Common myeloid progenitor, CD34-positive (primary cell): ENCODE measurements around the gene ZNF185.
A peak's percentile ranks its signal among the peaks of the same experiment; 100 is the strongest.

Experiments used
- CTCF ChIA-PET: fragments of 350-600 bp; sonication (Branson Sonifier 250); formaldehyde crosslinking; loops from one replicate; lab custom pipeline; 2021; ENCODE audit warnings: antibody characterized with exemption; lab: Charles Lee
- POLR2A ChIA-PET: fragments of 350-600 bp; sonication (Branson Sonifier 250); formaldehyde crosslinking; loops from one replicate; lab custom pipeline; 2021; ENCODE audit warnings: antibody characterized with exemption; lab: Charles Lee
- DNase-seq, 3 donors: peaks; one replicate each; pipeline versions ENCODE4 v3.0.0 to v3.0.0-alpha.2; 2013
- H3K27ac ChIP-seq, 2 experiments: 1 replicate in 1 of 2; 2 replicates in 1 of 2; pipeline ENCODE4 v1.7.0; 2013; ENCODE audit warnings: inconsistent platforms in 2 of 2, low read length in 2 of 2, mild to moderate bottlenecking in 2 of 2, low read depth in 1 of 2, moderate library complexity in 1 of 2; ENCODE audit not compliant: severe bottlenecking in 2 of 2, insufficient read depth in 1 of 2, poor library complexity in 1 of 2
- H3K27me3 ChIP-seq, 5 experiments: replicated peaks in 2 of 5; 1 replicate in 3 of 5; 2 replicates in 2 of 5; pipeline versions ENCODE4 v1.6.1 to v1.7.0; 2013; ENCODE audit warnings: low read length in 4 of 5, mild to moderate bottlenecking in 2 of 5, moderate library complexity in 2 of 5, inconsistent platforms in 1 of 5; ENCODE audit not compliant: insufficient read depth in 5 of 5, control insufficient read depth in 4 of 5
- H3K36me3 ChIP-seq, 4 experiments: 1 replicate in 2 of 4; 2 replicates in 2 of 4; pipeline versions ENCODE4 v1.6.1 to v1.7.0; 2013; ENCODE audit warnings: low read length in 3 of 4, control low read depth in 1 of 4, mild to moderate bottlenecking in 1 of 4; ENCODE audit not compliant: control insufficient read depth in 4 of 4, insufficient read depth in 4 of 4
- H3K4me1 ChIP-seq, 4 experiments: 1 replicate in 3 of 4; 2 replicates in 1 of 4; pipeline versions ENCODE4 v1.6.1 to v1.7.1; 2013; ENCODE audit warnings: low read length in 3 of 4, mild to moderate bottlenecking in 3 of 4, control low read depth in 1 of 4, inconsistent platforms in 1 of 4, moderate library complexity in 1 of 4; ENCODE audit not compliant: control insufficient read depth in 4 of 4, insufficient read depth in 4 of 4; ENCODE audit errors: control extremely low read depth in 1 of 4
- H3K4me3 ChIP-seq, 7 experiments: 1 replicate in 4 of 7; 2 replicates in 3 of 7; pipeline versions ENCODE4 v1.5.1 to v1.7.0; 2013; ENCODE audit warnings: mild to moderate bottlenecking in 7 of 7, low read length in 6 of 7, moderate library complexity in 6 of 7, inconsistent platforms in 2 of 7, low read depth in 2 of 7, control low read depth in 1 of 7; ENCODE audit not compliant: insufficient read depth in 4 of 7, control insufficient read depth in 1 of 7; ENCODE audit errors: extremely low read depth in 1 of 7
- H3K9me3 ChIP-seq, 5 experiments: 1 replicate in 4 of 5; 2 replicates in 1 of 5; pipeline versions ENCODE4 v1.6.1 to v1.7.1; 2013; ENCODE audit warnings: low read length in 4 of 5, mild to moderate bottlenecking in 2 of 5, inconsistent platforms in 1 of 5, low read depth in 1 of 5, moderate library complexity in 1 of 5; ENCODE audit not compliant: control insufficient read depth in 4 of 5, insufficient read depth in 2 of 5; ENCODE audit errors: control extremely low read depth in 1 of 5
- WGBS: methylation state at CpG from one replicate; pipeline ENCODE4 v1.1.5; 2013; ENCODE audit not compliant: insufficient coverage; 5-methylcytosine and 5-hydroxymethylcytosine counted together

Gene ZNF185

DNA sequence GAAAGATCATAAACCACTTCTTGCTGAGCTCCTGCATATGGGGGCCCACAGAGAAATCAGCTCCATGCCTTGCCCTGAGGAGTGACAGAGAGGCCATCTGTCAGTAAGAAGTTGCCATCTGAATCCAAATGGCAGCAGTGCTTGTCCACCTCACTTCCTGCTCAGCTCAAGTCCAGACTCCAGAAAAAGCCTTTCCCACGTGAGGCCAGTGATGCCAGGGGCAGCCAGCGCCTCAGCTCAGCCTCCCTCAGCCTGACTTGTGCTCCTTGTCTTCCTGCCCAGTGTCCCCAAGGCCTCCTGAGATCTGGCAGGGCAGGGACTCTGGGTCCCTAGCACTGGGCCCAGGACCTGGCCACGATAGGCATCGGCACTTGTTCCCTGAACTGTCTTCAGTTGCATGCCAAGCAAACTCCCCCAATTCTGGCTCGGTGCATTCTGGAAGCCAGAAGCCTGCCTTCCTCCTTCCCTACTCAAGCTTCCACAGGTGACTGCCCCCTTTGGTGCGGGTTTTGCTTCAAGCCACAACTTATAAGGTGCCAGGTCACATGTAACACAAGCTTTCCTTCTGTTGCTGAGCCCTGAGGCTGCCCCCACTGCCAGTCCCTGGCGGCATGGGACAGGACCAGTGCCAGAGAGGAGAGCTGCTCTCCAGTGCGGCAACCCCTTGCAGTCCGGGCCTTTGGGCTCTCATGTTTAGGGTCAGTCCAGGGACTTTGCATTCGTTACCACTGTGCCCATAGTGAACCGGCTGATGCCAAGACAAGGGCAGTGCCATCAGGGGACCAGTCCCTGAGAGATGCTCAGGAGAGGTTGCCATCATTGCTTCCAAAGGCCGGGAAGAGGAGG is 2.2 kb downstream of the ZNF185 start:
- Histone ChIP-seq H3K9me3 (no peaks in the 10 kb centered on the region), H3K36me3 (no peaks in the 10 kb centered on the region), H3K27ac (no peak overlapping the region), H3K4me3 (no peak overlapping the region), H3K27me3 (peaks cover 0 to 27% (median 2%) of the 10 kb centered on the region in 5 experiments), H3K4me1 (peaks cover 0 to 4% (median 2%) of the 10 kb centered on the region in 4 experiments)
- DNase-seq, result no peak
- 85% methylated on average over 11 of the region's 12 CpGs for WGBS
- CTCF ChIA-PET, result interaction anchor here (1.3 to 2.0 kb wide), 3 partner anchors 15 to 26 kb away, joined by 4 to 6 read pairs (median 5); no protein-coding TSS in a partner anchor
- POLR2A ChIA-PET, result no interaction called here

DNA sequence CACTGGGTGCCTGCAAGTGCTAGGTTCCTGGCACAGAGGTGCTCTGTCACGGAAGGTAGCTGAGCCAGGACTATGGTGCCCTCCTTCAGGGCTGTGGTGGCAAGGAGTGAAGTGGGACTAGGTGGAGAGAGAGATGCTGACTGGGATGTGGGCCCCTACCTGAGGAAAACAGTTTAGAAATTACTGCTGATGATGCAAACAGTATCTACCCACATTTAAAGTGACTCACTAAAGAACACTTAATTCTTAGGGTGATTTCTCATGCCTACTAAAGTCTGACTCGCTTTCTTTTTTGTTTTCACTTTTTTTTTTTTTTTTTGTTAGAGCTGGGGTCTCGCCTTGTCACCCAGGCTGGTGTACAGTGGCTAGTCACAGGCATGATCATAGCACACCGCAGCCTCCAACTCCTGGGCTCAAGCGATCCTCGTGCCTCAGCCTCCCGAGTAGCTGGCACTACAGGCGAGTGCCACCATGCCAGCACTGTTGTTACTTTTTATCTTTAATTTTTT is 3.1 kb downstream of the ZNF185 start:
- H3K4me1 ChIP-seq, result peaks cover 0 to 4% (median 2%) of the 10 kb centered on the region in 4 experiments
- 100% methylated on average over 3 of the region's 8 CpGs for WGBS
- no peak for DNase-seq
- no peaks in the 10 kb centered on the region for H3K9me3 ChIP-seq
- POLR2A ChIA-PET, result no interaction called here
- no peak overlapping the region for H3K4me3 ChIP-seq
- peaks cover 0 to 26% (median 2%) of the 10 kb centered on the region in 5 experiments for H3K27me3 ChIP-seq
- no peak overlapping the region for H3K27ac ChIP-seq
- no peaks in the 10 kb centered on the region for H3K36me3 ChIP-seq
- CTCF ChIA-PET, result interaction anchor here (0.6 to 6.8 kb wide), 2 partner anchors 13 to 23 kb away, joined by 3 to 44 read pairs; no protein-coding TSS in a partner anchor

DNA sequence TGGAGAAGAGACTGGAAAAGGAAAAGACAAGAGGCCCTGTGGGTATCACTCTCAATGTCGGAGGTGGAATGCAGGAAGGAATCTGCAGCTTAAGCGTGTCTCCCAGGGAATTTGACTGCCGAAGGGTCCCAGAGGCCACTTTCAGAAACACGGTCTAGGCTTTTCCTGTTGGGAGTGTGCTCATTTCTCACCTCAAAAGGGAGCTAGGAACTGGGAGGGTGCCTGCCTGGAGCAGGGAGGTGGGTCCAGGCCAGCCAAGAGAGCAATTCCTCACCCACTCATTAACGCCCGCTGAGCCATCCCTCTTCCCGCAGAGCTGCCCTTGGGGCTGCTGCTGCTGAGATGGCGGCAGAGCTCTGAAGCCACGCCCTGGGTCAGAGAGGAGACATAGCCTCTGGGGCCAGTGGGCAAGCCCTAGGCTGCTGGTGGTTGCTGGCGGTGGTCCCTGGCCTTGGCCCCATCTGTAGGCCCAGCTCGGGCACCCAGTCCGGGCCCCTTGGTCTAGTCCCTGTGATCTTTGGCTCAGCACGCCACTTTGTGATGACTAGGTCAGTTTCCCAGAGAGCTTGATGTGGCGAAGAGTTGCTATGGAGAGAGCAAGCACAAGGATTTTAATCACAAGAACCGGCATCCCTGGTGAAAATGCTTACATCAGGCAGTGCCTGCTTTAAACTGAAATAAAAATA is 4.1 kb downstream of the ZNF185 start:
- DNase-seq, result no peak
- no peak overlapping the region for H3K27ac ChIP-seq
- POLR2A ChIA-PET, result no interaction called here
- peaks cover 0 to 24% (median 2%) of the 10 kb centered on the region in 5 experiments for H3K27me3 ChIP-seq
- H3K36me3 ChIP-seq, result no peaks in the 10 kb centered on the region
- peaks cover 0 to 11% (median 2%) of the 10 kb centered on the region in 4 experiments for H3K4me1 ChIP-seq
- CTCF ChIA-PET, result interaction anchor here (6.8 kb wide), 1 partner anchor 12 kb away, joined by 44 read pairs; no protein-coding TSS in a partner anchor
- no peaks in the 10 kb centered on the region for H3K9me3 ChIP-seq
- 92% methylated on average over 13 of the region's 15 CpGs for WGBS
- H3K4me3 ChIP-seq, result no peak overlapping the region

DNA sequence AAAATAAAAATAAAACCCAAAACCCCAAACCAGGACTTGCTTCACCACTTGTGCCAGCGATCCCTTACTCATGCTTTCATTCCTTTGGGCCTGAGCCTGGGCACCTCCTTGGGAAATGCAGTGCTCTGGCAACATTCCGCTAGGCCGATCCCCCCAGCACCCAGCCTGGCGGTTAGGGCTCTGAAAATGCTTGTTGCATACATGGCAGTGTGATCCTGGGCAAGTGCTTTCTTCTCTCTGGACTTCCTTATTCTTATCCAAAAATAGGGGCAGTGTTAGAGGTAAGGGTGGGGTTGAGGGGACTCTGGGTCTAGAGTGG is 4.6 kb downstream of the ZNF185 start:
- 89% methylated on average over 4 of the region's 4 CpGs for WGBS
- Histone ChIP-seq H3K4me3 (no peak overlapping the region), H3K9me3 (no peaks in the 10 kb centered on the region), H3K27me3 (peaks cover 0 to 20% (median 0%) of the 10 kb centered on the region in 5 experiments), H3K36me3 (no peaks in the 10 kb centered on the region), H3K27ac (no peak overlapping the region), H3K4me1 (peaks cover 0 to 14% (median 2%) of the 10 kb centered on the region in 4 experiments)
- ChIA-PET POLR2A (no interaction called here), CTCF (interaction anchor here (6.8 kb wide), 1 partner anchor 11 kb away, joined by 44 read pairs; no protein-coding TSS in a partner anchor)
- no peak for DNase-seq

DNA sequence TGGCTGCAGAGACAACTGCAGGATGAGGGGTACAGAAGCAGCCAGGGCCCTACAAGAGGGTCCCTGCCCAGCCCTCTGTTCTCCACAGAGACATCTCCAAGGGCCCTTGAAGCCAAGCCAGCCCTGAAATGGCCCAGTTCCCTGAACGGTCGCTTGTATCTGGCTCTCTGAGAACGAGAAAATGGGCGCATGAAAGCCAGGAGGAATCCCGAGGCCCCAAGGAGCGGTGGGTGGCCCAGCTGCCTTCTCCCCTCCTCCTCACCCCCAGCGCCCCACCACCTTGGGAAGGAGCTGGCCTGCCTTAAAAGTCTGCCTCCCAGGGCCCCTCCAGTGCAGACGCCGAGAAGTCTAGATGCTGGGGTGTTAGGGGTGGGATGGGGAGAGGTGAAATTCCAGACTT is 5.7 kb downstream of the ZNF185 start:
- ChIA-PET CTCF (interaction anchor here (1.2 to 6.8 kb wide), 3 partner anchors 10 to 24 kb away, joined by 3 to 44 read pairs (median 9); no protein-coding TSS in a partner anchor), POLR2A (no interaction called here)
- WGBS, result 84% methylated on average over 4 of the region's 9 CpGs

DNA sequence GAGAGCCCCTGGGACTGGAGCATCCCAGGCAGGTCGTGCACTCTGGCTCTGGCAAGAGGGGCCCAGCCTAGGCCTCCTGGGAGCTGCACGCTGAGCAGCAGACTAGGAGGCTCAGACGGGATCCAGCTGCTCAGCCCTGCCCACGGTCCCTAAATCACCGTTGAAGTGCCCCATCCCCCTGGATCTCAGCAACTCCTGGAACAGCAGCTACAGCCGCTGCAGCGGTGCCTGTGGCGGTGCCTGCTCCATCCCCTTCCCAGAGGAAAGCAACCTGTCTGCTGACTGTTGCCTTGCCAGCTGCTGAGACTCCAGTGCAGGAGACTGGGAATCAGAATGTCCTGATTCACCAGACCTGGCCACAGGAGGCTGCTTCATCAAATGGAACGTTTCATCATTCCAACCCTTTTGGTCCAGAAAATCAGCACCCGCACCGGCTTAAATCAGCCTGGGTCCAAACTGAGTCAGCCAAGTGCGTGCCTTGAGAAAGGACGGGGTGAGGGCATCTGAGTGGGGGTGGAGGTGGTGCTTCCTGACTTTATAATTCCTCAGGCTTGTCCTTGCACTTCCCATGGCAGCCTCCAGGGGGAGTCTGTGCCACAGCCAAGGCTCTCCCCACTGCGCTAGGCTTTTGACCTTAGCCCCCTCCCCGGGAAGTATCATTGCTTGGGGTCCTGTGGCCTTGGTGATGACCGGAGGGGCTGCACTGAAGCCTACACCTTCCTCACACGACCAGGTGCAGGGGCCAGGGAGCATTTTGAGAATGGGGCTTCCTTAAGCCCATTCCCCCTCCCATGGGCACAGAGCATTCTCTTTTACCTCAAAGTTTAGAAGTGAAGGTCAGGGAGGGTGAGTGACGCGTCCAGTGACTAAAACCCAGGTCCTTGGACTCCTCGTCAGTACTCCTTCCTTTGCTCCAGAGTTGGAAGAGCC is 6.5 kb downstream of the ZNF185 start:
- peak; percentile 36 to 59 (median 55) for DNase-seq
- CTCF ChIA-PET, result interaction anchor here (1.0 to 6.8 kb wide), 6 partner anchors 10 to 41 kb away, joined by 3 to 44 read pairs (median 4); no protein-coding TSS in a partner anchor
- Histone ChIP-seq H3K9me3 (no peaks in the 10 kb centered on the region), H3K4me3 (no peak overlapping the region), H3K27me3 (peaks cover 0 to 7% (median 0%) of the 10 kb centered on the region in 5 experiments), H3K27ac (no peak overlapping the region), H3K36me3 (no peaks in the 10 kb centered on the region), H3K4me1 (peaks cover 0 to 10% (median 0%) of the 10 kb centered on the region in 4 experiments)
- POLR2A ChIA-PET, result no interaction called here
- WGBS, result 51% methylated on average over 17 of the region's 20 CpGs

More for the DNA sequence above, 5.7 kb downstream of the ZNF185 start:
- Histone ChIP-seq H3K4me3 (no peak overlapping the region), H3K27ac (no peak overlapping the region), H3K4me1 (peaks cover 0 to 10% (median 0%) of the 10 kb centered on the region in 4 experiments), H3K36me3 (no peaks in the 10 kb centered on the region), H3K27me3 (peaks cover 0 to 14% (median 0%) of the 10 kb centered on the region in 5 experiments), H3K9me3 (no peaks in the 10 kb centered on the region)
- DNase-seq, result no peak
